Hepatocyte (in vitro differentiated cells): ENCODE data around the gene NHLRC1. TPM values are rescaled to one million over a fixed set of nuclear protein-coding genes. Genes with fewer than 3 reads are reported as not detected.

Source experiments
- DNase-seq: peaks from one replicate; pipeline ENCODE4 v3.0.0-alpha.2; 2016; ENCODE audit warnings: low spot score
- H2AFZ ChIP-seq: fragments of 200-600 bp; sonication (generic); 2 replicates; pipeline ENCODE4 v1.6.0; 2016; ENCODE audit warnings: antibody characterized with exemption, mild to moderate bottlenecking
- H3K27ac ChIP-seq: fragments of 200-600 bp; sonication (generic); 2 replicates; pipeline ENCODE4 v1.5.1; 2016; ENCODE audit warnings: mild to moderate bottlenecking
- H3K27me3 ChIP-seq: fragments of 200-600 bp; sonication (generic); 2 replicates; pipeline ENCODE4 v1.6.1; 2016
- H3K36me3 ChIP-seq: fragments of 200-600 bp; sonication (generic); replicated peaks from 2 replicates; pipeline ENCODE4 v1.5.1; 2016; ENCODE audit warnings: low read depth; ENCODE audit not compliant: insufficient read depth
- H3K4me1 ChIP-seq: fragments of 200-600 bp; sonication (generic); 2 replicates; pipeline ENCODE4 v1.5.1; 2016; ENCODE audit warnings: mild to moderate bottlenecking, moderate library complexity; ENCODE audit not compliant: insufficient read depth
- H3K4me2 ChIP-seq: fragments of 200-600 bp; sonication (generic); 2 replicates; pipeline ENCODE4 v1.6.0; 2016
- H3K4me3 ChIP-seq: fragments of 200-600 bp; sonication (generic); 2 replicates; pipeline ENCODE4 v1.5.1; 2016; ENCODE audit warnings: mild to moderate bottlenecking
- H3K79me2 ChIP-seq: fragments of 200-600 bp; sonication (generic); 2 replicates; pipeline ENCODE4 v1.6.0; 2017; ENCODE audit warnings: mild to moderate bottlenecking
- H3K9me2 ChIP-seq: fragments of 200-600 bp; sonication (generic); replicated peaks from 2 replicates; pipeline ENCODE4 v1.6.0; 2017; ENCODE audit warnings: mild to moderate bottlenecking; ENCODE audit not compliant: insufficient read depth
- H3K9me3 ChIP-seq: fragments of 200-600 bp; sonication (generic); 2 replicates; pipeline ENCODE4 v1.5.1; 2016; ENCODE audit warnings: low read depth, mild to moderate bottlenecking
- H4K20me1 ChIP-seq: fragments of 200-600 bp; sonication (generic); 2 replicates; pipeline ENCODE4 v1.6.0; 2016; ENCODE audit warnings: mild to moderate bottlenecking; ENCODE audit not compliant: insufficient read depth, poor library complexity, severe bottlenecking
- EZH2 ChIP-seq: fragments of 200-600 bp; sonication (generic); IDR thresholded peaks from 2 replicates; pipeline ENCODE4 v1.6.1; 2016; ENCODE audit warnings: antibody characterized with exemption, mild to moderate bottlenecking, borderline replicate concordance
- EZH2phosphoT487 ChIP-seq: fragments of 200-600 bp; sonication (generic); IDR thresholded peaks from one replicate; pipeline ENCODE4 v1.6.1; 2018; ENCODE audit warnings: antibody characterized with exemption, mild to moderate bottlenecking, low read depth, moderate library complexity; ENCODE audit not compliant: unreplicated experiment, severe bottlenecking
- whole genome bisulfite sequencing: methylation state at CpG from one replicate; pipeline ENCODE4 v1.1.6; 2016; ENCODE audit warnings: low lambda C conversion rate; ENCODE audit errors: missing lambda C conversion rate; 5-methylcytosine and 5-hydroxymethylcytosine counted together
- polyA plus RNA-seq: library from polyadenylated mRNA; unstranded; fragments of >200 nt; fragmentation: Nextera tagmentation; extraction: Ambion mirVana; gene quantifications from 2 replicates; pipeline ENCODE4 v1.2.1, GENCODE V29; 2016
- total RNA-seq: library from RNA; depleted of rRNA; stranded (reverse); fragments of >200 nt; gene quantifications from 2 replicates; pipeline ENCODE4 v1.2.3, GENCODE V29; 2014
- TF ChIP-seq, protein P1 (sequence below): fragments of 200-600 bp; sonication (generic); IDR thresholded peaks from 2 replicates; pipeline ENCODE4 v1.5.1; 2016; ENCODE audit warnings: antibody characterized with exemption, mild to moderate bottlenecking; ENCODE audit not compliant: poor library complexity

The NHLRC1 gene
- total and polyA plus RNA-seq, 2 experiments from 2014 or later: 1.5 to 1.6 TPM

- no peaks in the 10 kb centered on the region for H3K9me3 ChIP-seq
- H3K4me3 ChIP-seq: no peak overlapping the region
- H2AFZ ChIP-seq: no peak overlapping the region
- H3K9me2 ChIP-seq: no peaks in the 10 kb centered on the region
- no peaks in the 10 kb centered on the region for H3K4me1 ChIP-seq
- TF ChIP-seq EZH2phosphoT487 (no peak), EZH2 (no peak)
- TF ChIP-seq, protein P1, sequence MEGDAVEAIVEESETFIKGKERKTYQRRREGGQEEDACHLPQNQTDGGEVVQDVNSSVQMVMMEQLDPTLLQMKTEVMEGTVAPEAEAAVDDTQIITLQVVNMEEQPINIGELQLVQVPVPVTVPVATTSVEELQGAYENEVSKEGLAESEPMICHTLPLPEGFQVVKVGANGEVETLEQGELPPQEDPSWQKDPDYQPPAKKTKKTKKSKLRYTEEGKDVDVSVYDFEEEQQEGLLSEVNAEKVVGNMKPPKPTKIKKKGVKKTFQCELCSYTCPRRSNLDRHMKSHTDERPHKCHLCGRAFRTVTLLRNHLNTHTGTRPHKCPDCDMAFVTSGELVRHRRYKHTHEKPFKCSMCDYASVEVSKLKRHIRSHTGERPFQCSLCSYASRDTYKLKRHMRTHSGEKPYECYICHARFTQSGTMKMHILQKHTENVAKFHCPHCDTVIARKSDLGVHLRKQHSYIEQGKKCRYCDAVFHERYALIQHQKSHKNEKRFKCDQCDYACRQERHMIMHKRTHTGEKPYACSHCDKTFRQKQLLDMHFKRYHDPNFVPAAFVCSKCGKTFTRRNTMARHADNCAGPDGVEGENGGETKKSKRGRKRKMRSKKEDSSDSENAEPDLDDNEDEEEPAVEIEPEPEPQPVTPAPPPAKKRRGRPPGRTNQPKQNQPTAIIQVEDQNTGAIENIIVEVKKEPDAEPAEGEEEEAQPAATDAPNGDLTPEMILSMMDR: no peak
- 91% methylated on average over 5 of the region's 5 CpGs for WGBS
- no peak overlapping the region for H3K4me2 ChIP-seq
- no peaks in the 10 kb centered on the region for H3K36me3 ChIP-seq
- no peaks in the 10 kb centered on the region for H3K27me3 ChIP-seq
- H3K27ac ChIP-seq: no peak overlapping the region
- H3K79me2 ChIP-seq: no peaks in the 10 kb centered on the region
- H4K20me1 ChIP-seq: no peaks in the 10 kb centered on the region
- DNase-seq: no peak
Measured at GRCh38 chr6:18138906-18139305, 16.4 kb upstream of the NHLRC1 start.

DNA sequence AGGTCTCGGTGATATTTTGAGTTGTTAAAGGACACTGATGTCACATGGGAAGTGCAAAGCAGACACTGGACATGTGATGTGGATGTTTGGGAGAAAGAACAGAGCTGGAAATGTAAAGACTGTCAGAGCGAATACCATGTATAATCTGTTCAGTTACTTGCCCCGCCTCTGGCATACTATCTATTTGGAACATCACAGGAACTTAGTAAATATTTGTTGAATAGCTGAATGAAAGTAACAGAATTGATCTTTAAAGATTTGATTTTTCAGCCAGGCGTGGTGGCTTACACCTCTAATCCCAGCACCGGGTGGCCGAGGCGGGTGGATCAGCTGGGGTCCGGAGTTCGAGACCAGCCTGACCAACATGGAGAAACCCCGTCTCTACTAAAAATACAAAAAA is 13.8 kb upstream of the NHLRC1 start:
- Histone ChIP-seq H3K27me3 (no peaks in the 10 kb centered on the region), H3K9me3 (no peaks in the 10 kb centered on the region), H3K4me3 (no peak overlapping the region), H3K79me2 (no peaks in the 10 kb centered on the region), H4K20me1 (no peaks in the 10 kb centered on the region), H3K4me2 (no peak overlapping the region), H3K27ac (peak overlapping the region; percentile 57), H3K4me1 (no peaks in the 10 kb centered on the region), H2AFZ (no peak overlapping the region), H3K9me2 (no peaks in the 10 kb centered on the region), H3K36me3 (no peaks in the 10 kb centered on the region)
- TF ChIP-seq, protein P1: no peak
- no peak for TF ChIP-seq EZH2phosphoT487
- no peak for TF ChIP-seq EZH2
- DNase-seq: no peak
- 98% methylated on average over 10 of the region's 10 CpGs for WGBS

- Histone ChIP-seq H3K4me2 (no peak overlapping the region), H3K27ac (peak overlapping the region; percentile 57), H3K4me3 (no peak overlapping the region), H3K36me3 (no peaks in the 10 kb centered on the region), H3K9me2 (no peaks in the 10 kb centered on the region), H3K9me3 (no peaks in the 10 kb centered on the region), H3K4me1 (no peaks in the 10 kb centered on the region), H3K79me2 (no peaks in the 10 kb centered on the region), H2AFZ (no peak overlapping the region), H3K27me3 (no peaks in the 10 kb centered on the region), H4K20me1 (no peaks in the 10 kb centered on the region)
- TF ChIP-seq, protein P1: no peak
- TF ChIP-seq EZH2 (no peak), EZH2phosphoT487 (no peak)
- WGBS: 97% methylated on average over 2 of the region's 2 CpGs
- no peak for DNase-seq
Measured at GRCh38 chr6:18135171-18135570, 12.7 kb upstream of the NHLRC1 start.

DNA sequence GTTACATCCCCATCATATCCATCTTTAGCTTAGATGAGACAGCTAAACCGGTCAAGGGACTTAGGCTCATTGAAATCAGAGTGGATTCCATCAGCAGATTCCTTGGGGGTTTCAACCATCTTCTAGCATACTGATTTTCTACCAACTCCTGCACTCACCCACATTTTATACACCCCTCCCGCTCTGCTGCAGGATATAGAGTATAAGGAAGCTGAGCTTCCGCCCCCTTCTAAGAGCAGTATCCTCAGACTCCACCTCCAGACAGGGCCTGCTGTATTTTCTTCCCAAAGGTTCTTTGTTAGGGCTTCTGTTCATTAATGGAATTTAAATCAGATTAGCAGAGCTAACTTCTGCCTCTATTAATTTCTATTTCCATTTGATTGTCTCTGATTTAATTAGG is 9.9 kb upstream of the NHLRC1 start:
- Histone ChIP-seq H3K27me3 (no peaks in the 10 kb centered on the region), H3K79me2 (no peaks in the 10 kb centered on the region), H2AFZ (no peak overlapping the region), H3K4me3 (no peak overlapping the region), H3K27ac (no peak overlapping the region), H3K36me3 (no peaks in the 10 kb centered on the region), H3K4me1 (no peaks in the 10 kb centered on the region), H3K4me2 (no peak overlapping the region), H3K9me3 (no peaks in the 10 kb centered on the region), H3K9me2 (no peaks in the 10 kb centered on the region), H4K20me1 (no peaks in the 10 kb centered on the region)
- WGBS: 98% methylated on average over 3 of the region's 3 CpGs
- no peak for TF ChIP-seq EZH2
- TF ChIP-seq, protein P1: no peak
- no peak for TF ChIP-seq EZH2phosphoT487
- DNase-seq: no peak
